CD4-positive, alpha-beta T cell (primary cell): Measurements from ENCODE around the gene CSTPP1. TPM values are rescaled to one million over a fixed set of nuclear protein-coding genes. Genes with fewer than 3 reads are reported as not detected.
A peak's percentile ranks its signal among the peaks of the same experiment; 100 is the strongest.
"Not testable (repeated sequence)": the region's sequence is repeated elsewhere in the genome, so short reads cannot be mapped to it uniquely, and the experiment has no call there.

Source experiments
- ATAC-seq: fragments of 200-7000 bp; cut with Tn5 transposase; one replicate; pipeline ENCODE4 v1.10.0; 2022; ENCODE audit warnings: mild to moderate bottlenecking; ENCODE audit not compliant: poor library complexity
- CTCF ChIA-PET: fragments of 350-600 bp; sonication (Branson Sonifier 250); formaldehyde crosslinking; loops from one replicate; lab custom pipeline; 2021; ENCODE audit warnings: antibody characterized with exemption, inconsistent platforms; lab: Charles Lee
- POLR2A ChIA-PET: fragments of 350-600 bp; sonication (Branson Sonifier 250); formaldehyde crosslinking; loops from one replicate; lab custom pipeline; 2021; ENCODE audit warnings: antibody characterized with exemption, inconsistent platforms; lab: Charles Lee
- DNase-seq, 14 experiments: peaks; one replicate each; pipeline ENCODE4 v3.0.0-alpha.2; 2013 to 2020; ENCODE audit warnings: mixed read lengths in 2 of 14
- H3K27ac ChIP-seq, 2 donors: one replicate each; pipeline versions ENCODE4 v1.5.1 to v1.7.0; 2013; ENCODE audit warnings: low read length in 2 of 2, low read depth in 1 of 2, mild to moderate bottlenecking in 1 of 2
- H3K27me3 ChIP-seq, 2 experiments: 1 replicate in 1 of 2; 2 replicates in 1 of 2; pipeline versions ENCODE4 v1.6.1 to v1.7.0; 2013; ENCODE audit warnings: low read length in 2 of 2, control low read depth in 1 of 2, mild to moderate bottlenecking in 1 of 2, moderate library complexity in 1 of 2; ENCODE audit not compliant: insufficient read depth in 2 of 2, control insufficient read depth in 1 of 2
- H3K36me3 ChIP-seq: one replicate; pipeline ENCODE4 v1.6.1; 2013; ENCODE audit warnings: low read length, control low read depth; ENCODE audit not compliant: insufficient read depth
- H3K4me1 ChIP-seq: one replicate; pipeline ENCODE4 v1.6.1; 2013; ENCODE audit warnings: low read length, control low read depth; ENCODE audit not compliant: insufficient read depth
- H3K4me3 ChIP-seq: one replicate; pipeline ENCODE4 v1.5.1; 2013; ENCODE audit warnings: mild to moderate bottlenecking, low read length, moderate library complexity
- H3K9me3 ChIP-seq, 2 experiments: 1 replicate in 1 of 2; 2 replicates in 1 of 2; pipeline versions ENCODE4 v1.6.1 to v1.7.0; 2013; ENCODE audit warnings: low read length in 2 of 2, mild to moderate bottlenecking in 2 of 2, control low read depth in 1 of 2, moderate library complexity in 1 of 2; ENCODE audit not compliant: control insufficient read depth in 1 of 2, insufficient read depth in 1 of 2
- H3K27ac Mint-ChIP-seq: one replicate; pipeline ENCODE4 v1.8.0; 2020; ENCODE audit warnings: mixed read lengths
- H3K27me3 Mint-ChIP-seq: one replicate; pipeline ENCODE4 v1.8.0; 2021; ENCODE audit warnings: mixed read lengths
- H3K36me3 Mint-ChIP-seq: one replicate; pipeline ENCODE4 v1.8.0; 2021; ENCODE audit warnings: low read depth, mixed read lengths
- H3K4me1 Mint-ChIP-seq: one replicate; pipeline ENCODE4 v1.8.0; 2021; ENCODE audit warnings: low read depth, mixed read lengths
- H3K4me3 Mint-ChIP-seq: one replicate; pipeline ENCODE4 v1.8.0; 2020; ENCODE audit warnings: mild to moderate bottlenecking, mixed read lengths
- H3K9me3 Mint-ChIP-seq: one replicate; pipeline ENCODE4 v1.8.0; 2020; ENCODE audit warnings: mixed read lengths
- intact Hi-C, 2 experiments: fragments of 100-400 bp; cut with DNase I in 1 of 2; cut with micrococcal nuclease in 1 of 2; formaldehyde crosslinking; loops; one replicate each; pipeline versions ENCODE4 v1.15.1 to v1.9.0; 2023 to 2025; cut with DNase I, micrococcal nuclease
- total RNA-seq, 174 experiments: library from RNA in 2 of 174; stranded (reverse) in 2 of 174; gene quantifications; one replicate each; pipeline ENCODE4 v1.2.3 and lab custom pipeline; 2021 to 2026
- TF ChIP-seq, protein P1 (sequence below): fragments of 200-600 bp; IDR thresholded peaks from one replicate; pipeline ENCODE4 v1.8.0; 2022; ENCODE audit warnings: antibody characterized with exemption, mild to moderate bottlenecking

CSTPP1 gene
- total RNA-seq, 2 experiments from 2014 or later, result 6.6 to 7.3 TPM

DNA sequence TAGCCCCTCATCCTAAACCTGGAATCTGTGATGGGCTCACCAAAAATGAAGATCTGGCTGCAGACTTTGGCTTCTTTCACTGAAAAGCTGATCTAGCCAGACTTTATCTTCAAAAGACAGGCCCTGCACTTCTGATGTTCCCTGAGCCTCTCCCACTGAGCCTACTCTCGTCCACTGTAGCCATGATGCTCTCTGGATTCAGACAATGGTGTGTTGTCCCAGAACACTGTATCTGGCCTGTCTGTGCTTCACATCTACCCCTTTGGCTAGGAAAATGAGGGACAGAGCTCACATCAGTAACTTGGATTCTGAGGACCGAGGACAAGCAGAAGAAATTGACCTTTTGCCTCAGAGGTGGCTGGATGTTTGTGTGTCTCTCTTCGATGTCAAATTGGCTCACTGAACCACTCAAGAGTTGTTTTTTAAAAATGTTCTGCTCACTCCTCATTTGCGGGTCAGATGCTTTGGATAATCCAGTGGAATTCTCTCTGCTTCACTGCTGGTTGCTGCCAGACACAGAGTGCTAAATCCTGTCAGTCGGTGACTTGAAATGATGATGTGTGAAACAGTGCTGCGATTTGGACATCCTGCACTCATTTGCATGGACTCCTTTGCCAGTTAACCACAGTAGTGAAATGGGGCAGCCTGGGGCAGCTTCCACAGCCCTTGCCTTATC, 172.6 kb downstream of the CSTPP1 start:
- ATAC-seq (no peak), DNase-seq (no peak)
- Histone ChIP-seq H3K4me1 (no peaks in the 10 kb centered on the region), H3K27me3 (no peaks in the 10 kb centered on the region), H3K9me3 (no peaks in the 10 kb centered on the region), H3K4me3 (no peak overlapping the region), H3K36me3 (no peaks in the 10 kb centered on the region), H3K27ac (no peak overlapping the region)
- Mint-ChIP-seq H3K27me3 (no peaks in the 10 kb centered on the region), H3K4me3 (no peak overlapping the region), H3K9me3 (no peaks in the 10 kb centered on the region), H3K4me1 (no peaks in the 10 kb centered on the region), H3K36me3 (no peaks in the 10 kb centered on the region), H3K27ac (no peak overlapping the region)
- POLR2A ChIA-PET, result no interaction called here
- intact Hi-C loops, result no loop called here
- TF ChIP-seq, protein P1, sequence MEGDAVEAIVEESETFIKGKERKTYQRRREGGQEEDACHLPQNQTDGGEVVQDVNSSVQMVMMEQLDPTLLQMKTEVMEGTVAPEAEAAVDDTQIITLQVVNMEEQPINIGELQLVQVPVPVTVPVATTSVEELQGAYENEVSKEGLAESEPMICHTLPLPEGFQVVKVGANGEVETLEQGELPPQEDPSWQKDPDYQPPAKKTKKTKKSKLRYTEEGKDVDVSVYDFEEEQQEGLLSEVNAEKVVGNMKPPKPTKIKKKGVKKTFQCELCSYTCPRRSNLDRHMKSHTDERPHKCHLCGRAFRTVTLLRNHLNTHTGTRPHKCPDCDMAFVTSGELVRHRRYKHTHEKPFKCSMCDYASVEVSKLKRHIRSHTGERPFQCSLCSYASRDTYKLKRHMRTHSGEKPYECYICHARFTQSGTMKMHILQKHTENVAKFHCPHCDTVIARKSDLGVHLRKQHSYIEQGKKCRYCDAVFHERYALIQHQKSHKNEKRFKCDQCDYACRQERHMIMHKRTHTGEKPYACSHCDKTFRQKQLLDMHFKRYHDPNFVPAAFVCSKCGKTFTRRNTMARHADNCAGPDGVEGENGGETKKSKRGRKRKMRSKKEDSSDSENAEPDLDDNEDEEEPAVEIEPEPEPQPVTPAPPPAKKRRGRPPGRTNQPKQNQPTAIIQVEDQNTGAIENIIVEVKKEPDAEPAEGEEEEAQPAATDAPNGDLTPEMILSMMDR, result no peak
- CTCF ChIA-PET, result no interaction called here

DNA sequence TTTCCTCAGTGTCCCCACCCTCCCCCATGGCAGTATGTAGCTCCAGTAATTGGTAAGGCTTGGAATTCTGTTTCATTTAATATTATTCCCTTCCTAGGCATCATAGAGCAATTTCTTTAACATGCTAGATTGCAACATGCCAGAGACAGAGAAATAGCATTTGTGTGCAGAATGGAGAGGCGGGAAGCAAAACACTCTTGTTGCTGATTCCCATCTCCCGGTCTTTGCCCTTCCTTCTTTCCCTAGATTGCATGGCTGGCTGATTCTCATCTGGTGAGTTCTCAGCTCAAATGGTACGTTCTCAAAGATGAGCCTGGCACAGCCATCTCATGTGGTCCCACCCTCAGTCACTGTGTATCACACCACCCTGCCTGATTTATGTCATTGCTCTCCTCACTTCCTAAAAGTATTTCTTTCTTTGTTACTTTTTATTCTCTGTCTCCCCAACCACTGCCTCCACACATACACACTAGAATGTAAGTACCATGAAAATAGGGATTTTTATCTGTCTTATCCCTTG, 173.2 kb downstream of the CSTPP1 start:
- Mint-ChIP-seq H3K4me3 (no peak overlapping the region), H3K36me3 (no peaks in the 10 kb centered on the region), H3K27me3 (no peaks in the 10 kb centered on the region), H3K27ac (no peak overlapping the region), H3K4me1 (no peaks in the 10 kb centered on the region), H3K9me3 (no peaks in the 10 kb centered on the region)
- H3K4me1 ChIP-seq, result no peaks in the 10 kb centered on the region
- ChIA-PET CTCF (no interaction called here), POLR2A (no interaction called here)
- no peaks in the 10 kb centered on the region for H3K36me3 ChIP-seq
- DNase-seq (no peak), ATAC-seq (no peak)
- H3K9me3 ChIP-seq, result no peaks in the 10 kb centered on the region
- H3K4me3 ChIP-seq, result no peak overlapping the region
- TF ChIP-seq, protein P1, result no peak
- intact Hi-C loops, result no loop called here
- H3K27me3 ChIP-seq, result no peaks in the 10 kb centered on the region
- H3K27ac ChIP-seq, result no peak overlapping the region

DNA sequence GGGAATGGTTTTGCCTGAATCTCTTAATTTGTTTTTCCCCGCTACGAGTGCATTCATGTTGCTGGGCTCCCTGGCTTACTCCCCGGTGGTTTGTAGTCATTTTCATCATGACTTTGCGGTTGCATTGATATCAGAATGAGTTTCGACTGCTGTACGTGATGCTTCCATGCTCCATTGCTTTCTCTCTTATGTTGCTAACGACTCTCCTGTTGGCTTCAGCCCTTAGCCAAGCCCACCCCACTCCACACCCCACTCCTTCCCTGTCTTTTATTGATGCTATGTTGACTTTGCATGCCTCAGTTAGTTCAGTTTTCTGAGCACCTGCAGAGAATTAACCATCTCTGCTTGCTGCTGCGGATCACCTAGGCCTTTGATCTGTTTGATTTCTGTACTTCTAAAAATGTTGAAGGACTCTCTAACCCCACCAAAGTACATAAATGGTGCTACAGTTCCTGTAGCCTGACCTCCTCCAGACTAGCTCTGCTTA, 174.8 kb downstream of the CSTPP1 start:
- H3K27ac Mint-ChIP-seq, result no peak overlapping the region
- CTCF ChIA-PET, result no interaction called here
- Histone ChIP-seq H3K36me3 (no peaks in the 10 kb centered on the region), H3K27ac (no peak overlapping the region), H3K27me3 (no peaks in the 10 kb centered on the region), H3K9me3 (no peaks in the 10 kb centered on the region), H3K4me3 (no peak overlapping the region), H3K4me1 (no peaks in the 10 kb centered on the region)
- H3K4me3 Mint-ChIP-seq, result no peak overlapping the region
- DNase-seq, result no peak
- TF ChIP-seq, protein P1, result no peak
- intact Hi-C loops, result no loop called here
- no peaks in the 10 kb centered on the region for H3K27me3 Mint-ChIP-seq
- H3K36me3 Mint-ChIP-seq, result no peaks in the 10 kb centered on the region
- POLR2A ChIA-PET, result no interaction called here
- H3K4me1 Mint-ChIP-seq, result no peaks in the 10 kb centered on the region
- H3K9me3 Mint-ChIP-seq, result no peaks in the 10 kb centered on the region
- no peak for ATAC-seq

DNA sequence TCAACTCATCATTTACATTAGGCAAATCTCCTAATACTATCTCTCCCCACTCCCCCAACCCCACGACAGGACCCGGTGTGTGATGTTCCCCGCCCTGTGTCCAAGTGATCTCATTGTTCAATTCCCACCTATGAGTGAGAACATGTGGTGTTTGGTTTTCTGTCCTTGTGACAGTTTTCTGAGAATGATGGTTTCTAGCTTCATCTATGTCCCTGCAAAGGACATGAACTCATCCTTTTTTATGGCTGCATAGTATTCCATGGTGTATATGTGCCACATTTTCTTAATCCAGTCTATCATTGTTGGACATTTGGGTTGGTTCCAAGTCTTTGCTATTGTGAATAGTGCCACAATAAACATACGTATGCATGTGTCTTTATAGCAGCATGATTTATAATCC, 176.4 kb downstream of the CSTPP1 start:
- H3K4me1 Mint-ChIP-seq, intact Hi-C loops: not testable (repeated sequence)

DNA sequence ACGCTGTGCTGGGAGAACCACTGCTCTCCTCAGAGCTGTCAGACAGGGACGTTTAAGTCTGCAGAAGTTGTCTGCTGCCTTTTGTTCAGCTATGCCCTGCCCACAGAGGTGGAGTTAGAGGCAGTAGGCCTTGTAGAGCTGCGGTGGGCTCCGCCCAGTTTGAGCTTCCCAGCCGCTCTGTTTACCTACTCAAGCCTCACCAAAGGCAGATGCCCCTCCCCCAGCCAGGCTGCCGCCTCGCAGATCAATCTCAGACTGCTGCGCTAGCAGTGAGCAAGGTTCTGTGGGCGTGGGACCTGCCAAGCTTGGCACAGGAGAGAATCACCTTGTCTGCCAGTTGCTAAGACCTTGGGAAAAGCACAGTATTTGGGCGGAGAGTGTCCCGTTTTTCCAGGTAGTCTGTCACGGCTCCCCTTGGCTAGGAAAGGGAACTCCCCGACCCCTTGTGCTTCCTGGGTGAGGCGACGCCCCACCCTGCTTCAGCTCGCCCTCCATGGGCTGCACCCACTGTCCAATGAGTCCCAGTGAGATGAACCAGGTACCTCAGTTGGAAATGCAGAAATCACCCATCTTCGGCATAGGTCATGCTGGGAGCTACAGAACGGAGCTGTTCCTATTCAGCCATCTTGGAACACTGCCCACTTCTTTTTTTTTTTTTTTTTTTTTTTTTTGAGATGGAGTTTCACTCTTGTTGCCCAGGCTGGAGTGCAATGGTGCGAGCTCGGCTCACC, 182.6 kb downstream of the CSTPP1 start:
- DNase-seq, result peak; percentile 20 to 76 (median 63)

More for the DNA sequence above, 176.4 kb downstream of the CSTPP1 start:
- ATAC-seq, H3K27me3 Mint-ChIP-seq, H3K4me1 ChIP-seq, H3K27ac ChIP-seq, CTCF ChIA-PET, H3K4me3 Mint-ChIP-seq, H3K27me3 ChIP-seq, H3K9me3 ChIP-seq, H3K27ac Mint-ChIP-seq, POLR2A ChIA-PET, H3K4me3 ChIP-seq, H3K9me3 Mint-ChIP-seq, H3K36me3 Mint-ChIP-seq, H3K36me3 ChIP-seq, DNase-seq: not testable (repeated sequence)

More for the DNA sequence above, 182.6 kb downstream of the CSTPP1 start:
- POLR2A ChIA-PET, H3K27ac ChIP-seq, H3K9me3 Mint-ChIP-seq, H3K36me3 ChIP-seq, H3K9me3 ChIP-seq, H3K27me3 Mint-ChIP-seq, H3K4me3 Mint-ChIP-seq, H3K4me1 ChIP-seq, H3K36me3 Mint-ChIP-seq, H3K4me1 Mint-ChIP-seq, H3K27ac Mint-ChIP-seq, intact Hi-C loops, H3K27me3 ChIP-seq, H3K4me3 ChIP-seq: not testable (repeated sequence)
- CTCF ChIA-PET, result interaction anchor here (0.9 kb wide), 1 partner anchor 34 kb away, joined by 4 read pairs; no protein-coding TSS in a partner anchor
- ATAC-seq, result peak; percentile 76
